CD8-positive, alpha-beta memory T cell (primary cell): ENCODE results near the gene MAPK4. TPM values are rescaled to one million over a fixed set of nuclear protein-coding genes. Genes with fewer than 3 reads are reported as not detected.
"Not testable (repeated sequence)": the region's sequence is repeated elsewhere in the genome, so short reads cannot be mapped to it uniquely, and the experiment has no call there.

Source experiments
- CTCF ChIA-PET: fragments of 350-600 bp; sonication (Branson Sonifier 250); formaldehyde crosslinking; loops from one replicate; lab custom pipeline; 2021; ENCODE audit warnings: antibody characterized with exemption; lab: Charles Lee
- POLR2A ChIA-PET: fragments of 350-600 bp; sonication (Branson Sonifier 250); formaldehyde crosslinking; loops from one replicate; lab custom pipeline; 2021; ENCODE audit warnings: antibody characterized with exemption; lab: Charles Lee
- DNase-seq, 5 donors: peaks; one replicate each; pipeline versions ENCODE4 v3.0.0 to v3.0.0-alpha.2; 2020 to 2022; ENCODE audit warnings: mixed read lengths in 1 of 5
- H3K27ac ChIP-seq: one replicate; pipeline ENCODE4 v1.7.0; 2013; ENCODE audit warnings: low read depth, mild to moderate bottlenecking, low read length, moderate library complexity
- H3K27me3 ChIP-seq: 2 replicates; pipeline ENCODE4 v1.7.0; 2013; ENCODE audit warnings: low read length, mild to moderate bottlenecking; ENCODE audit not compliant: insufficient read depth, poor library complexity, severe bottlenecking
- H3K36me3 ChIP-seq: 2 replicates; pipeline ENCODE4 v1.7.0; 2013; ENCODE audit warnings: mild to moderate bottlenecking, low read length, moderate library complexity; ENCODE audit not compliant: insufficient read depth
- H3K4me1 ChIP-seq: 2 replicates; pipeline ENCODE4 v1.7.0; 2013; ENCODE audit warnings: mild to moderate bottlenecking, low read length, moderate library complexity; ENCODE audit not compliant: insufficient read depth
- H3K4me3 ChIP-seq: 2 replicates; pipeline ENCODE4 v1.7.0; 2013; ENCODE audit warnings: mild to moderate bottlenecking, low read length
- H3K9me3 ChIP-seq: 2 replicates; pipeline ENCODE4 v1.7.0; 2013; ENCODE audit warnings: mild to moderate bottlenecking, low read length
- H3K27ac Mint-ChIP-seq, 8 donors: one replicate each; pipeline ENCODE4 v1.8.0; 2020 to 2021; ENCODE audit warnings: mixed read lengths in 8 of 8, mild to moderate bottlenecking in 6 of 8, inconsistent platforms in 3 of 8, moderate library complexity in 3 of 8
- H3K27me3 Mint-ChIP-seq, 2 donors: one replicate each; pipeline ENCODE4 v1.8.0; 2020 to 2021; ENCODE audit warnings: mixed read lengths in 2 of 2, mild to moderate bottlenecking in 1 of 2, moderate library complexity in 1 of 2
- H3K36me3 Mint-ChIP-seq, 3 donors: one replicate each; pipeline ENCODE4 v1.8.0; 2020 to 2021; ENCODE audit warnings: mixed read lengths in 3 of 3, inconsistent platforms in 1 of 3, mild to moderate bottlenecking in 1 of 3
- H3K4me1 Mint-ChIP-seq, 3 donors: one replicate each; pipeline ENCODE4 v1.8.0; 2020 to 2021; ENCODE audit warnings: mixed read lengths in 3 of 3, inconsistent platforms in 1 of 3, mild to moderate bottlenecking in 1 of 3
- H3K4me3 Mint-ChIP-seq, 7 donors: one replicate each; pipeline ENCODE4 v1.8.0; 2020 to 2021; ENCODE audit warnings: mixed read lengths in 7 of 7, mild to moderate bottlenecking in 6 of 7, moderate library complexity in 4 of 7, inconsistent platforms in 2 of 7
- H3K9me3 Mint-ChIP-seq, 5 donors: one replicate each; pipeline ENCODE4 v1.8.0; 2020 to 2022; ENCODE audit warnings: mixed read lengths in 5 of 5, mild to moderate bottlenecking in 3 of 5, moderate library complexity in 2 of 5, inconsistent platforms in 1 of 5
- polyA plus RNA-seq: library from polyadenylated mRNA; unstranded; fragments of 300-500 nt; fragmentation: Illumina TruSeq; gene quantifications from one replicate; pipeline ENCODE4 v1.2.3, GENCODE V29; 2021
- total RNA-seq, 2 experiments: library from RNA; stranded (reverse); gene quantifications; one replicate each; pipeline ENCODE4 v1.2.3, GENCODE V29; 2021

Gene MAPK4
- total and polyA plus RNA-seq, 3 experiments from 2014 or later = not detected

DNA sequence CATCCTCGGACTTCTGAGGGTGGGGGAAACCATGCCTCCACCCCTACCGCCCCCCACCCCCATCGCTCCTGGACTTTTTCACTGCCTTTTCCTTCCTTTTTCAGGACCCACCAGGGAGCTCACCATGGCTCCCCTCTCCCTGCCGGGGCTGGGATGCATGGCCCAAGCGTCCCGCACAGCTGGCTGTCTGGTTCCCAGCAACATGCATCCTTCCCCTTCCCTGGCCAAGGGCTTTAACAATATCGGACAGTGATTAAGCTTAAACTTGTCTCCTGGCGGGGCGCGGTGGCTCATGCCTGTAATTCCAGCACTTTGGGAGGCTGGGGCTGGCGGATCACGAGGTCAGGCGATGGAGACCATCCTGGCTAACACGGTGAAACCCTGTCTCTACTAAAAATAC lies 215.8 kb downstream of the MAPK4 start:
- Histone ChIP-seq H3K4me1 (no peaks in the 10 kb centered on the region), H3K27ac (no peak overlapping the region), H3K4me3 (no peak overlapping the region), H3K9me3 (no peaks in the 10 kb centered on the region), H3K36me3 (no peaks in the 10 kb centered on the region), H3K27me3 (no peaks in the 10 kb centered on the region)
- Mint-ChIP-seq H3K4me1 (no peaks in the 10 kb centered on the region), H3K27ac (no peak overlapping the region), H3K36me3 (peaks cover 0 to 3% (median 0%) of the 10 kb centered on the region in 3 donors), H3K27me3 (peaks cover 5 to 15% of the 10 kb centered on the region in 2 donors), H3K9me3 (peaks cover 0 to 3% (median 0%) of the 10 kb centered on the region in 5 donors), H3K4me3 (no peak overlapping the region)
- no peak for DNase-seq
- POLR2A ChIA-PET = no interaction called here
- CTCF ChIA-PET = no interaction called here

DNA sequence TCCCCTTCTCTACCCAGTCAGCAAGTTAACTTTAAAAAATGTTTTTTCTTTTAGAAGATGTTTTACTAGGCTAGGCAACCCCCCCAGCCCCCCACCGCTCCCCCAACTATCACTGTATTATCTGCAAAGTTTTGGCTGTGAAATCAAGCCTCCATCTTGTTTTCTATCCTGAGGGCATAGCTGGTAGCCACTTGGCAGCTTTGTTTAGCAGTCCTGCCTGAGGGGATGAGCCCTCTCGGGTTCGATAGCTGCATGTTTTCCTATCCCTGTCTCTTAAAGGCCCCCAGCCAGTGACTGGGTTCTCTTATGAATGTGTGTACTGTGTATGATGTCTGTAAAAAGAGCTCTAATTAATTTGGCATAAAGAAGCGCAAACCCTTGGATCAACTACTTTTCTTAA lies 216.5 kb downstream of the MAPK4 start:
- CTCF ChIA-PET = no interaction called here
- Histone ChIP-seq H3K9me3 (no peaks in the 10 kb centered on the region), H3K4me1 (no peaks in the 10 kb centered on the region), H3K36me3 (no peaks in the 10 kb centered on the region), H3K4me3 (no peak overlapping the region), H3K27ac (no peak overlapping the region), H3K27me3 (no peaks in the 10 kb centered on the region)
- Mint-ChIP-seq H3K4me1 (no peaks in the 10 kb centered on the region), H3K36me3 (peaks cover 0 to 3% (median 0%) of the 10 kb centered on the region in 3 donors), H3K9me3 (peaks cover 0 to 2% (median 0%) of the 10 kb centered on the region in 5 donors), H3K27me3 (peaks cover 5 to 19% of the 10 kb centered on the region in 2 donors), H3K27ac (no peak overlapping the region), H3K4me3 (no peak overlapping the region)
- DNase-seq = no peak
- POLR2A ChIA-PET = no interaction called here

DNA sequence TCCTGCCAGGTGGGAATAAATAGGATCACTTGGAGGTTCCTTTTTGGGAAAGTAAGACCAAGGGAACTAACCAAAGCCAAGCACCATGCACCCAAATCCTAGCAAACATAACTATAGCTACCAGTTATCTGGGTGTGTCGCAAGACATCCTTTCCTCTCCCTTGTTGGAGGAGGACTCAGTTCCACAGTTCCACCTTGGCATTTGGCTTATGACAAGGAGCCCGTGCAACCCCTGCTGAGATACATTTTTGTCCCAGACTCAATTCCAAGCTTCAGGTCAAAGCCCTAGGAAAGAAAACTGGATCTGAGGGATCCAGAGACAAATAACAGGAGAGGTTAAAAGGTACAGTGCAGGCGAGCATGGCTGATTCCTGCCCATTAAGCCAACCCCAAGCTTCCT lies 219.1 kb downstream of the MAPK4 start:
- H3K27me3 ChIP-seq, DNase-seq, H3K27ac Mint-ChIP-seq, H3K36me3 Mint-ChIP-seq, H3K9me3 Mint-ChIP-seq, H3K27ac ChIP-seq, H3K4me3 Mint-ChIP-seq, CTCF ChIA-PET, H3K9me3 ChIP-seq, H3K4me1 Mint-ChIP-seq, POLR2A ChIA-PET, H3K4me3 ChIP-seq, H3K36me3 ChIP-seq, H3K4me1 ChIP-seq: not testable (repeated sequence)
- peaks cover 8 to 11% of the 10 kb centered on the region in 2 donors for H3K27me3 Mint-ChIP-seq

Other genes with a start within 250 kb of the MAPK4 start
- 10 to 100 TPM; 26.5 to 28.7 TPM for gene SKA1, start 185.0 kb upstream of the MAPK4 start, total RNA-seq
- gene SKA1, start 185.0 kb upstream of the MAPK4 start, polyA plus RNA-seq = 0.40 TPM